ENCODE measurements around the gene LYZL1.

DNA sequence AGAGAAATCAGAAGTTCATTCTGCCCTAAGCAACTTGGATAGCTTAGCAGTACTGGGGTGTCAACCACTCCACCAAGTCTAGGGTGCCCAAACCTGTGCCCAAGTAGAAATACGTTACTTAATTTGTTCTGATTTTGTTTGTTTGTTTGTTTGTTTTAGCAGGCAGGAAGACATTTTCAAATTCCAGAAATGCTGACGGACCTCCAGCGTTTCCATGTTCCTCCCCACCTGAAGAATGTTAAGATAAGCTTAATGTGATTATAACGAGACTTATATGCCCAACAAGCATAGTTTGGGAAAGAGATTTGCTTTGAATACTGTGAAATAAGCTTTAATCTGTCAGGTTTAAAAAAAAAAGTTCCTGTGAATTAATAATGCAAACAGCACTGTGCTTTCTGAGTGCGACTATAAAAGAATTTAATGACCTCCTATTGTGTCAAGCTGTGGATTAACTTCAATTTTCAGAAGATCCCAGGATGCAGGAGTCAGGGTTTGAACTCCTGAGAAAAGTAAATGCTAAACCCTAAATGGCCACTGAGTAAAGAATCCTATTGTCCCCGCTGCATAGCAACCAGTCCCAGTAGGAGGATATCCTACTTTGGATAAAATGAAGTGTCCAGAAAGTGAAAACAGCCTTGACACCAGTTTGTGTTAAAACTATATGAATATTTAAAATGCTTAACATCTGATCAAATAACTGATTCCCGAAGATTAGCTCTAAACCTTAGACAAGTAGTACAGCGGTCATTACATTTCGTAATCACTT lies 56.5 kb downstream of the LYZL1 start:
- TF ChIP-seq, protein P1, sequence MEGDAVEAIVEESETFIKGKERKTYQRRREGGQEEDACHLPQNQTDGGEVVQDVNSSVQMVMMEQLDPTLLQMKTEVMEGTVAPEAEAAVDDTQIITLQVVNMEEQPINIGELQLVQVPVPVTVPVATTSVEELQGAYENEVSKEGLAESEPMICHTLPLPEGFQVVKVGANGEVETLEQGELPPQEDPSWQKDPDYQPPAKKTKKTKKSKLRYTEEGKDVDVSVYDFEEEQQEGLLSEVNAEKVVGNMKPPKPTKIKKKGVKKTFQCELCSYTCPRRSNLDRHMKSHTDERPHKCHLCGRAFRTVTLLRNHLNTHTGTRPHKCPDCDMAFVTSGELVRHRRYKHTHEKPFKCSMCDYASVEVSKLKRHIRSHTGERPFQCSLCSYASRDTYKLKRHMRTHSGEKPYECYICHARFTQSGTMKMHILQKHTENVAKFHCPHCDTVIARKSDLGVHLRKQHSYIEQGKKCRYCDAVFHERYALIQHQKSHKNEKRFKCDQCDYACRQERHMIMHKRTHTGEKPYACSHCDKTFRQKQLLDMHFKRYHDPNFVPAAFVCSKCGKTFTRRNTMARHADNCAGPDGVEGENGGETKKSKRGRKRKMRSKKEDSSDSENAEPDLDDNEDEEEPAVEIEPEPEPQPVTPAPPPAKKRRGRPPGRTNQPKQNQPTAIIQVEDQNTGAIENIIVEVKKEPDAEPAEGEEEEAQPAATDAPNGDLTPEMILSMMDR (IDR thresholded peaks at IDR 0.05): no peak
- TF ChIP-seq EZH2phosphoT487 (IDR thresholded peaks at IDR 0.05) (no peak), EZH2 (IDR thresholded peaks at IDR 0.05) (no peak)

Measured in neural progenitor cell (in vitro differentiated cells).